CD14-positive monocyte (primary cell): ENCODE results near the gene POLR3E. TPM values are rescaled to one million over a fixed set of nuclear protein-coding genes. Genes with fewer than 3 reads are reported as not detected.

Experiments used
- DNase-seq, 3 donors: peaks; one replicate each; pipeline ENCODE4 v3.0.0-alpha.2; 2011 to 2022
- H2AFZ ChIP-seq: 2 replicates; pipeline ENCODE4 v1.6.0; 2012; ENCODE audit warnings: mild to moderate bottlenecking, low read depth, low read length, inconsistent platforms; ENCODE audit not compliant: insufficient read depth, poor library complexity, severe bottlenecking
- H3K27ac ChIP-seq, 2 donors: 1 replicate in 1 of 2; 2 replicates in 1 of 2; pipeline ENCODE4 v1.5.1; 2012 to 2013; ENCODE audit warnings: low read length in 2 of 2, control low read depth in 1 of 2, inconsistent platforms in 1 of 2, low read depth in 1 of 2, mild to moderate bottlenecking in 1 of 2
- H3K27me3 ChIP-seq, 2 donors: one replicate each; pipeline versions ENCODE4 v1.6.0 to v1.6.1; 2011 to 2013; ENCODE audit warnings: low read length in 2 of 2; ENCODE audit not compliant: control insufficient read depth in 2 of 2, insufficient read depth in 2 of 2
- H3K36me3 ChIP-seq, 2 donors: replicated peaks in 1 of 2; 1 replicate in 1 of 2; 2 replicates in 1 of 2; pipeline versions ENCODE4 v1.5.1 to v1.6.1; 2012 to 2013; ENCODE audit warnings: low read length in 2 of 2, control low read depth in 1 of 2, inconsistent platforms in 1 of 2, mild to moderate bottlenecking in 1 of 2; ENCODE audit not compliant: insufficient read depth in 2 of 2, control insufficient read depth in 1 of 2
- H3K4me1 ChIP-seq, 2 donors: 1 replicate in 1 of 2; 2 replicates in 1 of 2; pipeline versions ENCODE4 v1.5.1 to v1.6.1; 2012 to 2013; ENCODE audit warnings: low read length in 2 of 2, control low read depth in 1 of 2, inconsistent platforms in 1 of 2, mild to moderate bottlenecking in 1 of 2, moderate library complexity in 1 of 2; ENCODE audit not compliant: insufficient read depth in 2 of 2, control insufficient read depth in 1 of 2
- H3K4me2 ChIP-seq: replicated peaks from 2 replicates; pipeline ENCODE3; 2012; ENCODE audit warnings: low read length, moderate library complexity, mild to moderate bottlenecking; ENCODE audit not compliant: poor library complexity, severe bottlenecking; ENCODE audit errors: extremely low read depth
- H3K4me3 ChIP-seq, 3 experiments: fragments of 200-600 bp in 1 of 3; sonication (generic) in 1 of 3; replicated peaks in 1 of 3; 1 replicate in 2 of 3; 2 replicates in 1 of 3; pipeline ENCODE4 v1.5.1; 2011 to 2013; ENCODE audit warnings: low read length in 3 of 3, mild to moderate bottlenecking in 3 of 3, control low read depth in 2 of 3, low read depth in 2 of 3, inconsistent platforms in 1 of 3, moderate library complexity in 1 of 3
- H3K79me2 ChIP-seq: 2 replicates; pipeline ENCODE4 v1.6.0; 2012; ENCODE audit warnings: mild to moderate bottlenecking, control low read depth, inconsistent platforms, low read length, moderate library complexity; ENCODE audit not compliant: insufficient read depth
- H3K9ac ChIP-seq: 2 replicates; pipeline ENCODE4 v1.6.0; 2017; ENCODE audit warnings: low read length, mild to moderate bottlenecking; ENCODE audit not compliant: insufficient read depth, poor library complexity, severe bottlenecking
- H3K9me3 ChIP-seq, 2 donors: replicated peaks in 1 of 2; 1 replicate in 1 of 2; 2 replicates in 1 of 2; pipeline versions ENCODE4 v1.5.1 to v1.6.1; 2012 to 2013; ENCODE audit warnings: low read length in 2 of 2, control low read depth in 1 of 2; ENCODE audit not compliant: control insufficient read depth in 1 of 2, insufficient read depth in 1 of 2
- H4K20me1 ChIP-seq: 2 replicates; pipeline ENCODE4 v1.6.0; 2012; ENCODE audit warnings: mild to moderate bottlenecking, low read length, control low read depth, moderate library complexity; ENCODE audit not compliant: insufficient read depth
- H3K27ac Mint-ChIP-seq, 7 donors: one replicate each; pipeline ENCODE4 v1.8.0; 2020; ENCODE audit warnings: mild to moderate bottlenecking in 7 of 7, mixed read lengths in 7 of 7, moderate library complexity in 6 of 7, inconsistent platforms in 2 of 7
- H3K27me3 Mint-ChIP-seq, 3 donors: one replicate each; pipeline ENCODE4 v1.8.0; 2021 to 2022; ENCODE audit warnings: low read depth in 3 of 3, mild to moderate bottlenecking in 3 of 3, mixed read lengths in 3 of 3, moderate library complexity in 3 of 3, inconsistent platforms in 1 of 3
- H3K36me3 Mint-ChIP-seq, 2 donors: one replicate each; pipeline ENCODE4 v1.8.0; 2020; ENCODE audit warnings: mixed read lengths in 2 of 2, inconsistent platforms in 1 of 2, mild to moderate bottlenecking in 1 of 2
- H3K4me1 Mint-ChIP-seq: one replicate; pipeline ENCODE4 v1.8.0; 2020; ENCODE audit warnings: mild to moderate bottlenecking, mixed read lengths
- H3K4me3 Mint-ChIP-seq, 2 donors: one replicate each; pipeline ENCODE4 v1.8.0; 2020; ENCODE audit warnings: mild to moderate bottlenecking in 2 of 2, mixed read lengths in 2 of 2, moderate library complexity in 1 of 2
- H3K9me3 Mint-ChIP-seq, 7 donors: one replicate each; pipeline ENCODE4 v1.8.0; 2020 to 2022; ENCODE audit warnings: mixed read lengths in 7 of 7, mild to moderate bottlenecking in 6 of 7, moderate library complexity in 6 of 7, inconsistent platforms in 2 of 7
- WGBS: methylation state at CpG from one replicate; pipeline ENCODE4 v1.1.5; 2013; ENCODE audit warnings: missing lambda C conversion rate; ENCODE audit not compliant: insufficient coverage; 5-methylcytosine and 5-hydroxymethylcytosine counted together
- intact Hi-C, 2 donors: fragments of 100-400 bp; cut with micrococcal nuclease; formaldehyde crosslinking; loops; one replicate each; pipeline versions ENCODE4 v1.15.0 to v1.15.1; 2023
- polyA plus RNA-seq, 3 donors: library from polyadenylated mRNA; depleted of rRNA in 1 of 3; unstranded in 2 of 3; stranded (reverse) in 1 of 3; fragments of 300-500 nt in 2 of 3; fragments of >200 nt in 1 of 3; fragmentation: Illumina TruSeq in 2 of 3; gene quantifications; 1 replicate in 2 of 3; 2 replicates in 1 of 3; pipeline ENCODE4 v1.2.3, GENCODE V29; 2012 to 2021
- TF ChIP-seq, protein P1 (sequence below): fragments of 200-600 bp; IDR thresholded peaks from one replicate; pipeline ENCODE4 v1.8.0; 2022; ENCODE audit warnings: antibody characterized with exemption, mild to moderate bottlenecking

Gene POLR3E
- polyA plus RNA-seq, 3 donors = 4.1 to 34.6 (median 5.7) TPM

- Histone ChIP-seq H4K20me1 (peaks cover 14% of the 10 kb centered on the region), H3K4me1 (no peaks in the 10 kb centered on the region), H3K9me3 (no peaks in the 10 kb centered on the region), H3K27me3 (no peaks in the 10 kb centered on the region), H3K4me2 (no peak overlapping the region), H3K9ac (no peak overlapping the region), H2AFZ (no peak overlapping the region), H3K27ac (no peak overlapping the region), H3K79me2 (no peaks in the 10 kb centered on the region), H3K36me3 (peaks cover 85 to 97% of the 10 kb centered on the region in 2 donors), H3K4me3 (no peak overlapping the region)
- intact Hi-C loops = loop anchor here in 1 of 2 donors (10.0 kb wide), 2 partner anchors 54 to 94 kb away; partner anchors contain the start of gene CDR2
- H3K4me1 Mint-ChIP-seq = no peaks in the 10 kb centered on the region
- H3K36me3 Mint-ChIP-seq = peaks cover 80 to 99% of the 10 kb centered on the region in 2 donors
- H3K9me3 Mint-ChIP-seq = no peaks in the 10 kb centered on the region
- H3K27ac Mint-ChIP-seq = no peak overlapping the region
- WGBS = 100% methylated on average over 2 of the region's 13 CpGs
- no peak for DNase-seq
- peaks cover 0 to 2% (median 0%) of the 10 kb centered on the region in 3 donors for H3K27me3 Mint-ChIP-seq
- TF ChIP-seq, protein P1, sequence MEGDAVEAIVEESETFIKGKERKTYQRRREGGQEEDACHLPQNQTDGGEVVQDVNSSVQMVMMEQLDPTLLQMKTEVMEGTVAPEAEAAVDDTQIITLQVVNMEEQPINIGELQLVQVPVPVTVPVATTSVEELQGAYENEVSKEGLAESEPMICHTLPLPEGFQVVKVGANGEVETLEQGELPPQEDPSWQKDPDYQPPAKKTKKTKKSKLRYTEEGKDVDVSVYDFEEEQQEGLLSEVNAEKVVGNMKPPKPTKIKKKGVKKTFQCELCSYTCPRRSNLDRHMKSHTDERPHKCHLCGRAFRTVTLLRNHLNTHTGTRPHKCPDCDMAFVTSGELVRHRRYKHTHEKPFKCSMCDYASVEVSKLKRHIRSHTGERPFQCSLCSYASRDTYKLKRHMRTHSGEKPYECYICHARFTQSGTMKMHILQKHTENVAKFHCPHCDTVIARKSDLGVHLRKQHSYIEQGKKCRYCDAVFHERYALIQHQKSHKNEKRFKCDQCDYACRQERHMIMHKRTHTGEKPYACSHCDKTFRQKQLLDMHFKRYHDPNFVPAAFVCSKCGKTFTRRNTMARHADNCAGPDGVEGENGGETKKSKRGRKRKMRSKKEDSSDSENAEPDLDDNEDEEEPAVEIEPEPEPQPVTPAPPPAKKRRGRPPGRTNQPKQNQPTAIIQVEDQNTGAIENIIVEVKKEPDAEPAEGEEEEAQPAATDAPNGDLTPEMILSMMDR = no peak
- H3K4me3 Mint-ChIP-seq = no peak overlapping the region
These were observed 23.5 kb downstream of the POLR3E start for GRCh38 chr16:22320572-22321339.

- WGBS = 75% methylated on average over 14 of the region's 16 CpGs
- H3K36me3 Mint-ChIP-seq = peaks cover 79 to 99% of the 10 kb centered on the region in 2 donors
- H3K4me3 Mint-ChIP-seq = no peak overlapping the region
These were observed 24.3 kb downstream of the POLR3E start for GRCh38 chr16:22321340-22322001.

More at GRCh38 chr16:22321340-22322001, 24.3 kb downstream of the POLR3E start:
- no peak overlapping the region for H3K9ac ChIP-seq
- no peaks in the 10 kb centered on the region for H3K9me3 ChIP-seq
- intact Hi-C loops = loop anchor here in 1 of 2 donors (10.0 kb wide), 2 partner anchors 53 to 93 kb away; partner anchors contain the start of gene CDR2
- Mint-ChIP-seq H3K4me1 (no peaks in the 10 kb centered on the region), H3K9me3 (no peaks in the 10 kb centered on the region), H3K27me3 (peaks cover 0 to 2% (median 0%) of the 10 kb centered on the region in 3 donors), H3K27ac (no peak overlapping the region)
- peaks cover 14% of the 10 kb centered on the region for H4K20me1 ChIP-seq
- peaks cover 85 to 97% of the 10 kb centered on the region in 2 donors for H3K36me3 ChIP-seq
- no peak overlapping the region for H3K4me2 ChIP-seq
- no peak overlapping the region for H2AFZ ChIP-seq
- peak; percentile 44 to 59 (median 57) for DNase-seq
- no peak overlapping the region for H3K4me3 ChIP-seq
- H3K27me3 ChIP-seq = no peaks in the 10 kb centered on the region
- TF ChIP-seq, protein P1 = peak; percentile 96
- H3K4me1 ChIP-seq = no peaks in the 10 kb centered on the region
- no peak overlapping the region for H3K27ac ChIP-seq
- no peaks in the 10 kb centered on the region for H3K79me2 ChIP-seq
